HEK293 (cell line): ENCODE measurements around the gene SEPTIN3.

Source experiments
- CTCF ChIA-PET: fragments of 350-600 bp; formaldehyde crosslinking; extraction: SDS; loops from one replicate; lab custom pipeline; 2021; ENCODE audit warnings: antibody characterized with exemption; lab: Yijun Ruan, JAX
- POLR2A ChIA-PET: fragments of 300-600 bp; formaldehyde crosslinking; extraction: SDS; loops from one replicate; lab custom pipeline; 2020; ENCODE audit warnings: antibody characterized with exemption, inconsistent platforms; lab: Yijun Ruan, JAX
- H3K27ac ChIP-seq: fragments of 200-500 bp; sonication (Bioruptor generic); 2 replicates; pipeline ENCODE4 v1.5.1; 2014; ENCODE audit warnings: low read depth, low read length, control low read depth, inconsistent platforms; ENCODE audit errors: extremely low read depth
- H3K36me3 ChIP-seq, 2 experiments: fragments of 200-500 bp in 1 of 2; sonication (Bioruptor generic) in 1 of 2; 1 replicate in 1 of 2; 2 replicates in 1 of 2; pipeline ENCODE4 v1.5.1; 2014 to 2017; ENCODE audit warnings: inconsistent platforms in 2 of 2, low read length in 2 of 2; ENCODE audit not compliant: control insufficient read depth in 2 of 2, insufficient read depth in 1 of 2
- H3K4me1 ChIP-seq: fragments of 200-500 bp; sonication (Bioruptor generic); 2 replicates; pipeline ENCODE4 v1.5.1; 2014; ENCODE audit warnings: mild to moderate bottlenecking, low read length, inconsistent platforms; ENCODE audit not compliant: control insufficient read depth, insufficient read depth
- H3K4me3 ChIP-seq: 2 replicates; pipeline ENCODE4 v1.5.1; 2011; ENCODE audit warnings: low read depth, mild to moderate bottlenecking, control low read depth, low read length, moderate library complexity
- H3K9me3 ChIP-seq: fragments of 200-500 bp; sonication (Bioruptor generic); 2 replicates; pipeline ENCODE4 v1.5.1; 2014; ENCODE audit warnings: low read depth, low read length, inconsistent platforms; ENCODE audit not compliant: control insufficient read depth, insufficient read depth
- GLI2 ChIP-seq: fragments of 450-650 bp; formaldehyde crosslinking; IDR thresholded peaks from 2 replicates; pipeline ENCODE4; 2017; ENCODE audit warnings: missing biosample characterization, missing genetic modification characterization, low read depth, borderline replicate concordance
- GLIS1 ChIP-seq: fragments of 450-650 bp; formaldehyde crosslinking; IDR thresholded peaks from 2 replicates; pipeline ENCODE4 v1.5.1; 2016; ENCODE audit warnings: missing biosample characterization, missing genetic modification characterization
- HOXD13 ChIP-seq: sonication (generic); formaldehyde crosslinking; IDR thresholded peaks from 2 replicates; pipeline ENCODE4 v1.8.0; 2022; ENCODE audit warnings: missing genetic modification reagents, borderline replicate concordance
- KLF1 ChIP-seq: fragments of 450-650 bp; formaldehyde crosslinking; IDR thresholded peaks from 2 replicates; pipeline ENCODE4 v1.5.1; 2016; ENCODE audit warnings: missing biosample characterization, missing genetic modification characterization
- MEIS1 ChIP-seq: sonication (generic); formaldehyde crosslinking; IDR thresholded peaks from 2 replicates; pipeline ENCODE4 v1.8.1; 2022; ENCODE audit warnings: missing genetic modification reagents, mild to moderate bottlenecking, borderline replicate concordance
- SP7 ChIP-seq: fragments of 450-650 bp; formaldehyde crosslinking; IDR thresholded peaks from 2 replicates; pipeline ENCODE4 v1.5.1; 2016; ENCODE audit warnings: missing biosample characterization, missing genetic modification characterization
- YY1 ChIP-seq: fragments of 450-650 bp; formaldehyde crosslinking; IDR thresholded peaks from 2 replicates; pipeline ENCODE4 v1.5.1; 2018; ENCODE audit warnings: missing biosample characterization, missing genetic modification characterization
- ZIC2 ChIP-seq: fragments of 450-650 bp; formaldehyde crosslinking; IDR thresholded peaks from 2 replicates; pipeline ENCODE4 v1.5.1; 2016; ENCODE audit warnings: missing biosample characterization, missing genetic modification characterization
- ZNF202 ChIP-seq: fragments of 450-650 bp; formaldehyde crosslinking; IDR thresholded peaks from 2 replicates; pipeline ENCODE4 v1.5.1; 2016; ENCODE audit warnings: missing biosample characterization, missing genetic modification characterization, borderline replicate concordance
- ZNF335 ChIP-seq: fragments of 450-650 bp; formaldehyde crosslinking; conservative IDR thresholded peaks from 2 replicates; pipeline ENCODE4 v1.5.1; 2016; ENCODE audit warnings: missing biosample characterization, missing genetic modification characterization
- ZNF350 ChIP-seq: fragments of 450-650 bp; formaldehyde crosslinking; IDR thresholded peaks from 2 replicates; pipeline ENCODE4 v1.5.0; 2017; ENCODE audit warnings: missing biosample characterization, mild to moderate bottlenecking, missing genetic modification characterization
- ZNF366 ChIP-seq: fragments of 450-650 bp; formaldehyde crosslinking; conservative IDR thresholded peaks from 2 replicates; pipeline ENCODE4 v1.5.1; 2016; ENCODE audit warnings: missing biosample characterization, missing genetic modification characterization
- ZNF391 ChIP-seq: fragments of 450-650 bp; formaldehyde crosslinking; IDR thresholded peaks from 2 replicates; pipeline ENCODE4 v1.5.1; 2016; ENCODE audit warnings: low read depth, missing biosample characterization, missing genetic modification characterization, borderline replicate concordance
- ZNF404 ChIP-seq: fragments of 450-650 bp; formaldehyde crosslinking; IDR thresholded peaks from 2 replicates; pipeline ENCODE4 v1.5.1; 2017; ENCODE audit warnings: missing biosample characterization, missing genetic modification characterization
- ZNF416 ChIP-seq: fragments of 450-650 bp; formaldehyde crosslinking; IDR thresholded peaks from 2 replicates; pipeline ENCODE4 v1.5.1; 2016; ENCODE audit warnings: missing biosample characterization, missing genetic modification characterization
- ZNF510 ChIP-seq: fragments of 450-650 bp; formaldehyde crosslinking; IDR thresholded peaks from 2 replicates; pipeline ENCODE4 v1.5.1; 2018; ENCODE audit warnings: mild to moderate bottlenecking, missing genetic modification characterization, missing biosample characterization; ENCODE audit not compliant: insufficient replicate concordance
- ZNF514 ChIP-seq: fragments of 450-650 bp; formaldehyde crosslinking; IDR thresholded peaks from 2 replicates; pipeline ENCODE4 v1.5.1; 2016; ENCODE audit warnings: missing biosample characterization, missing genetic modification characterization
- ZNF610 ChIP-seq: fragments of 450-650 bp; formaldehyde crosslinking; IDR thresholded peaks from 2 replicates; pipeline ENCODE4 v1.5.1; 2016; ENCODE audit warnings: missing biosample characterization, missing genetic modification characterization, borderline replicate concordance
- ZNF658 ChIP-seq: fragments of 450-650 bp; formaldehyde crosslinking; IDR thresholded peaks from 2 replicates; pipeline ENCODE4; 2016; ENCODE audit warnings: missing biosample characterization, missing genetic modification characterization
- ZNF768 ChIP-seq: fragments of 450-650 bp; formaldehyde crosslinking; IDR thresholded peaks from 2 replicates; pipeline ENCODE4 v1.5.1; 2018; ENCODE audit warnings: missing biosample characterization, mild to moderate bottlenecking, missing genetic modification characterization
- ZSCAN16 ChIP-seq: fragments of 450-650 bp; formaldehyde crosslinking; IDR thresholded peaks from 2 replicates; pipeline ENCODE4 v1.5.1; 2016; ENCODE audit warnings: missing biosample characterization, missing genetic modification characterization
- TF ChIP-seq, protein P1 (sequence below): fragments of 450-650 bp; formaldehyde crosslinking; IDR thresholded peaks from 2 replicates; pipeline ENCODE4 v1.5.1; 2016; ENCODE audit warnings: missing biosample characterization, missing genetic modification characterization
- TF ChIP-seq, protein P2 (sequence below): fragments of 450-650 bp; formaldehyde crosslinking; IDR thresholded peaks from 2 replicates; pipeline ENCODE4 v1.5.1; 2017; ENCODE audit warnings: missing biosample characterization, missing genetic modification characterization
- TF ChIP-seq, protein P3 (sequence below): fragments of 450-650 bp; formaldehyde crosslinking; IDR thresholded peaks from 2 replicates; pipeline ENCODE4 v1.5.1; 2016; ENCODE audit warnings: missing biosample characterization, missing genetic modification characterization
- TF ChIP-seq, protein P4 (sequence below): fragments of 450-650 bp; formaldehyde crosslinking; IDR thresholded peaks from 2 replicates; pipeline ENCODE4 v1.5.1; 2016; ENCODE audit warnings: missing biosample characterization, missing genetic modification characterization
- TF ChIP-seq, protein P5 (sequence below): fragments of 450-650 bp; formaldehyde crosslinking; IDR thresholded peaks from 2 replicates; pipeline ENCODE4 v1.5.1; 2016; ENCODE audit warnings: missing biosample characterization, missing genetic modification characterization

Gene SEPTIN3

DNA sequence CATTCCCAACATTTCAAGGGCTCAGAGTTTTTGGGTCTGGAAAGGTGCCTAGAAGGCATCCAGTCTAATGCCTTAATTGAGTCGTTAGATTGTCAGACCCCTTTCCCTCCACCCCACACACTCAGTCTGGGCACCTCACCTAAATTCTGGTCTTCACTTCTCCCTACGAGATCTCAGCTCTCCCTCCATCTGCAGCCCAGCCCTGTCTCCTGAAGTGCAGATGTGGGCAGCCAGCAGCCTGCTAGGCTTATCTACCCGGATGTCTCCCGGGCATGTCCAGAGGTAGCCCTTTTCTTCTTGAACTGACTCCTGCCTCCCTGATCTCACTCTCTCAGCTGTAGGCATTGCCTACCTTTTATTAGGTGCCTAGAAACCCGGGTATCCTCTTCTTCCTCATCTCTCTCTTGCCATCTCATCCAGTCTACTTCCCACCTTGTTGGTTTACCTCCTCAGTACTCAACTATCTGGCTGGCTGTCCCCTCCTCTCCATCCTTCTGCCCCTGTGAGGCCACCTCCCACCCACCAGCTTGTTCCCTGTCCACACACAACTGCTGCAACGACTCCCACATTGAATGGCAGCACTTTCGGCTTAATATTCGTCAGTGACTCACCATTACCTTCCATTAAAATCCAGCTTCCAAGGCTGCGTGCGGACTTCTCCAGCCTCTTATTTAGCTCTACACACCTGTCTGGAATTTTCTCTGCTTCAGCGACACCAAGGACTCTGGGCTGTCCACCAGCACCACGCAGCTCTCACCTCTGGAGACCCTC lies 6.2 kb downstream of the SEPTIN3 start (continued):
- TF ChIP-seq ZNF416 (tag by site-specific recombination) (no peak), ZNF514 (tag by site-specific recombination) (no peak), HOXD13 (no peak), ZNF202 (no peak), ZNF658 (tag by site-specific recombination) (no peak), YY1 (tag by site-specific recombination) (no peak), ZNF768 (tag by site-specific recombination) (no peak), ZNF335 (tag by site-specific recombination) (peak; percentile 55), ZNF350 (no peak), MEIS1 (no peak), ZNF366 (tag by site-specific recombination) (0 out of 2 replicates have a peak, but pooled peaks have one; percentile 7), ZSCAN16 (no peak), GLIS1 (tag by site-specific recombination) (peak; percentile 71), ZNF610 (tag by site-specific recombination) (no peak), GLI2 (tag by site-specific recombination) (no peak), ZNF391 (no peak)
- TF ChIP-seq, protein P1, sequence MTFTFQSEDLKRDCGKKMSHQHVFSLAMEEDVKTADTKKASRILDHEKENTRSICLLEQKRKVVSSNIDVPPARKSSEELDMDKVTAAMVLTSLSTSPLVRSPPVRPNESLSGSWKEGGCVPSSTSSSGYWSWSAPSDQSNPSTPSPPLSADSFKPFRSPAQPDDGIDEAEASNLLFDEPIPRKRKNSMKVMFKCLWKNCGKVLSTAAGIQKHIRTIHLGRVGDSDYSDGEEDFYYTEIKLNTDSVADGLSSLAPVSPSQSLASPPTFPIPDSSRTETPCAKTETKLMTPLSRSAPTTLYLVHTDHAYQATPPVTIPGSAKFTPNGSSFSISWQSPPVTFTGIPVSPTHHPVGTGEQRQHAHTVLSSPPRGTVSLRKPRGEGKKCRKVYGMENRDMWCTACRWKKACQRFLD (tag by site-specific recombination): no peak

DNA sequence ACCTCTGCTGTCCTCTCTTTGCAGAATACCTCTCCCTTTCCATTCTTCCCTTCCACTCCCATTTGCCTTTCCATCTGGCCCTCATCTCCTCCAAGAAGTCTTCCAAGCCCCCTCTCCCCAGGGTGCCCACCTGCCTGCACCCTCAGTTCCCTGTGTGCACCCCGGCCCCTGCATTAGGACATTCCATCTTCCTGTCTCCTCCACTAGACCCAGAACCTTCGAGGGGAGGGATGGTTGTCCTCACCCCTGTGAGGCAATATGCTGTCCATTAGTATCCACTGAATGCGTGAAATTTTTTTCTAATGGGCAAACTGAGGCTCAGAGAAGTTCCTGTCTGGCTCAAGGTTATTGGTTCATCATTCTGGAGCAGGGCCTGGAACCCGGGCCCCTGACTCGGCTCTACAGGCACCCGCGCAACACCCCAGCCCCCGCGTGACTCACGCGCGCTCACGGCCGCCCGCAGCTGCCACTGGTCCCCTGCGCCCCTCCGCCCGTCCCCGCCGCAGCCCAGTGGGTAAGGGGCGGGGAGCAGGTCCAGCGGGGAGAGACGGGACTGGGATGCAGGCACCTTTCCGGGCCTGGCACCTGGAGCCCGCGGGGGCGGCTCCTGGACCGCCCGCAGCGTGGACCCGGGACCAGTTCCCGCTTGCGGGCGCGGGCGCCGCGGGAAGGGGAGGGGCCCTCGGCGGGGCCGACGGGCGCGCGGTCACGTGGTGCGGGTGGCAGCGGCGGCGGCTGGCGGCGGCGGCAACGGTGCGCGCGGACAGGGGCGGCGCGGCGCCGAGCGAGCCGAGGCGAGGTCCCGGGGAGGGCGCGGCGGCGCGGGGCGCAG lies 7.0 kb downstream of the SEPTIN3 start:
- Histone ChIP-seq H3K9me3 (no peaks in the 10 kb centered on the region), H3K27ac (no peak overlapping the region; the same call in 1 of the 2 replicates), H3K4me3 (peak overlapping the region; percentile 46), H3K36me3 (no peaks in the 10 kb centered on the region), H3K4me1 (peaks cover 3% of the 10 kb centered on the region; the same call in 1 of the 2 replicates)
- POLR2A ChIA-PET: no interaction called here
- CTCF ChIA-PET: interaction anchor here (1.9 kb wide), 1 partner anchor 10 kb away, joined by 5 read pairs; no protein-coding TSS in a partner anchor
- TF ChIP-seq, protein P2, sequence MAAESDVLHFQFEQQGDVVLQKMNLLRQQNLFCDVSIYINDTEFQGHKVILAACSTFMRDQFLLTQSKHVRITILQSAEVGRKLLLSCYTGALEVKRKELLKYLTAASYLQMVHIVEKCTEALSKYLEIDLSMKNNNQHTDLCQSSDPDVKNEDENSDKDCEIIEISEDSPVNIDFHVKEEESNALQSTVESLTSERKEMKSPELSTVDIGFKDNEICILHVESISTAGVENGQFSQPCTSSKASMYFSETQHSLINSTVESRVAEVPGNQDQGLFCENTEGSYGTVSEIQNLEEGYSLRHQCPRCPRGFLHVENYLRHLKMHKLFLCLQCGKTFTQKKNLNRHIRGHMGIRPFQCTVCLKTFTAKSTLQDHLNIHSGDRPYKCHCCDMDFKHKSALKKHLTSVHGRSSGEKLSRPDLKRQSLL (tag by site-specific recombination): peak; percentile 87
- TF ChIP-seq, protein P3, sequence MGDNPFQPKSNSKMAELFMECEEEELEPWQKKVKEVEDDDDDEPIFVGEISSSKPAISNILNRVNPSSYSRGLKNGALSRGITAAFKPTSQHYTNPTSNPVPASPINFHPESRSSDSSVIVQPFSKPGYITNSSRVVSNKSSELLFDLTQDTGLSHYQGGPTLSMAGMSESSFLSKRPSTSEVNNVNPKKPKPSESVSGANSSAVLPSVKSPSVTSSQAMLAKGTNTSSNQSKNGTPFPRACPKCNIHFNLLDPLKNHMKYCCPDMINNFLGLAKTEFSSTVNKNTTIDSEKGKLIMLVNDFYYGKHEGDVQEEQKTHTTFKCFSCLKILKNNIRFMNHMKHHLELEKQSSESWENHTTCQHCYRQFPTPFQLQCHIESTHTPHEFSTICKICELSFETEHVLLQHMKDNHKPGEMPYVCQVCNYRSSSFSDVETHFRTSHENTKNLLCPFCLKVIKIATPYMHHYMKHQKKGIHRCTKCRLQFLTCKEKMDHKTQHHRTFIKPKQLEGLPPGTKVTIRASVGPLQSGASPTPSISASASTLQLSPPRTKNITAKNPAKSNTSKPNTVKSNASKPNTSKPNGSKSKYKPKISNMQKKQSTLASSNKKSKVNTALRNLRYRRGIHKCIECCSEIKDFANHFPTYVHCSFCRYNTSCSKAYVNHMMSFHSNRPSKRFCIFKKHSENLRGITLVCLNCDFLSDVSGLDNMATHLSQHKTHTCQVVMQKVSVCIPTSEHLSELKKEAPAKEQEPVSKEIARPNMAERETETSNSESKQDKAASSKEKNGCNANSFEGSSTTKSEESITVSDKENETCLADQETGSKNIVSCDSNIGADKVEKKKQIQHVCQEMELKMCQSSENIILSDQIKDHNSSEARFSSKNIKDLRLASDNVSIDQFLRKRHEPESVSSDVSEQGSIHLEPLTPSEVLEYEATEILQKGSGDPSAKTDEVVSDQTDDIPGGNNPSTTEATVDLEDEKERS: no peak
- TF ChIP-seq ZIC2 (tag by site-specific recombination) (peak; percentile 34; the same call in 1 of the 2 replicates), ZNF510 (tag by site-specific recombination) (no peak), SP7 (no peak), ZNF404 (no peak), KLF1 (tag by site-specific recombination) (0 out of 2 replicates have a peak, but pooled peaks have one; percentile 10)
- TF ChIP-seq, protein P4, sequence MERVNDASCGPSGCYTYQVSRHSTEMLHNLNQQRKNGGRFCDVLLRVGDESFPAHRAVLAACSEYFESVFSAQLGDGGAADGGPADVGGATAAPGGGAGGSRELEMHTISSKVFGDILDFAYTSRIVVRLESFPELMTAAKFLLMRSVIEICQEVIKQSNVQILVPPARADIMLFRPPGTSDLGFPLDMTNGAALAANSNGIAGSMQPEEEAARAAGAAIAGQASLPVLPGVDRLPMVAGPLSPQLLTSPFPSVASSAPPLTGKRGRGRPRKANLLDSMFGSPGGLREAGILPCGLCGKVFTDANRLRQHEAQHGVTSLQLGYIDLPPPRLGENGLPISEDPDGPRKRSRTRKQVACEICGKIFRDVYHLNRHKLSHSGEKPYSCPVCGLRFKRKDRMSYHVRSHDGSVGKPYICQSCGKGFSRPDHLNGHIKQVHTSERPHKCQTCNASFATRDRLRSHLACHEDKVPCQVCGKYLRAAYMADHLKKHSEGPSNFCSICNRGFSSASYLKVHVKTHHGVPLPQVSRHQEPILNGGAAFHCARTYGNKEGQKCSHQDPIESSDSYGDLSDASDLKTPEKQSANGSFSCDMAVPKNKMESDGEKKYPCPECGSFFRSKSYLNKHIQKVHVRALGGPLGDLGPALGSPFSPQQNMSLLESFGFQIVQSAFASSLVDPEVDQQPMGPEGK (tag by site-specific recombination): peak; percentile 90
- TF ChIP-seq, protein P5, sequence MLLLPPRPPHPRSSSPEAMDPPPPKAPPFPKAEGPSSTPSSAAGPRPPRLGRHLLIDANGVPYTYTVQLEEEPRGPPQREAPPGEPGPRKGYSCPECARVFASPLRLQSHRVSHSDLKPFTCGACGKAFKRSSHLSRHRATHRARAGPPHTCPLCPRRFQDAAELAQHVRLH (tag by site-specific recombination): no peak
